Fibroblast of villous mesenchyme (primary cell): ENCODE measurements around the gene VMAC. TPM values are rescaled to one million over a fixed set of nuclear protein-coding genes. Genes with fewer than 3 reads are reported as not detected.

ENCODE experiments used
- DNase-seq: peaks from one replicate; pipeline ENCODE4 v3.0.0-alpha.2; 2010; ENCODE audit warnings: low read depth
- H3K4me3 ChIP-seq: 2 replicates; pipeline ENCODE4 v1.5.1; 2011; ENCODE audit warnings: low read depth, mild to moderate bottlenecking, low read length
- total RNA-seq: library from RNA; depleted of rRNA; stranded (reverse); fragments of >200 nt; gene quantifications from 2 replicates; pipeline ENCODE4 v1.2.3, GENCODE V29; 2012
- TF ChIP-seq, protein P1 (sequence below): IDR thresholded peaks from 2 replicates; pipeline ENCODE4 v1.5.1; 2012; ENCODE audit warnings: low read depth, mild to moderate bottlenecking, low read length; ENCODE audit not compliant: insufficient read depth

VMAC gene
- total RNA-seq, 1 donor = 5.2 TPM

DNA sequence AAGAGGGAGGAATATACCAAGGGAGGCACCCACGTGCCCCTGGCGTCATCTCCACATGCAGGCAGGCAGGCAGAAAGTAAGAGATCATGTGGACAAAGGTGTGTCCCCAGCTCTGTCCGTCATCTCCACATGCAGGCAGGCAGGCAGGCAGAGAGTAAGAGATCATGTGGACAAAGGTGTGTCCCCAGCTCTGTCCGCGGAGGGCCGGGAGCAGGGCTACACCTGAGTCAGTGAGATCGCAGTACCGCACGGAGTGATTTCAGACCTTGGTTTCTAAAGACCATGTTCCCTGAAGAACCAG, 31.6 kb downstream of the VMAC start:
- H3K4me3 ChIP-seq = no peak overlapping the region
- TF ChIP-seq, protein P1, sequence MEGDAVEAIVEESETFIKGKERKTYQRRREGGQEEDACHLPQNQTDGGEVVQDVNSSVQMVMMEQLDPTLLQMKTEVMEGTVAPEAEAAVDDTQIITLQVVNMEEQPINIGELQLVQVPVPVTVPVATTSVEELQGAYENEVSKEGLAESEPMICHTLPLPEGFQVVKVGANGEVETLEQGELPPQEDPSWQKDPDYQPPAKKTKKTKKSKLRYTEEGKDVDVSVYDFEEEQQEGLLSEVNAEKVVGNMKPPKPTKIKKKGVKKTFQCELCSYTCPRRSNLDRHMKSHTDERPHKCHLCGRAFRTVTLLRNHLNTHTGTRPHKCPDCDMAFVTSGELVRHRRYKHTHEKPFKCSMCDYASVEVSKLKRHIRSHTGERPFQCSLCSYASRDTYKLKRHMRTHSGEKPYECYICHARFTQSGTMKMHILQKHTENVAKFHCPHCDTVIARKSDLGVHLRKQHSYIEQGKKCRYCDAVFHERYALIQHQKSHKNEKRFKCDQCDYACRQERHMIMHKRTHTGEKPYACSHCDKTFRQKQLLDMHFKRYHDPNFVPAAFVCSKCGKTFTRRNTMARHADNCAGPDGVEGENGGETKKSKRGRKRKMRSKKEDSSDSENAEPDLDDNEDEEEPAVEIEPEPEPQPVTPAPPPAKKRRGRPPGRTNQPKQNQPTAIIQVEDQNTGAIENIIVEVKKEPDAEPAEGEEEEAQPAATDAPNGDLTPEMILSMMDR = no peak
- DNase-seq = no peak

DNA sequence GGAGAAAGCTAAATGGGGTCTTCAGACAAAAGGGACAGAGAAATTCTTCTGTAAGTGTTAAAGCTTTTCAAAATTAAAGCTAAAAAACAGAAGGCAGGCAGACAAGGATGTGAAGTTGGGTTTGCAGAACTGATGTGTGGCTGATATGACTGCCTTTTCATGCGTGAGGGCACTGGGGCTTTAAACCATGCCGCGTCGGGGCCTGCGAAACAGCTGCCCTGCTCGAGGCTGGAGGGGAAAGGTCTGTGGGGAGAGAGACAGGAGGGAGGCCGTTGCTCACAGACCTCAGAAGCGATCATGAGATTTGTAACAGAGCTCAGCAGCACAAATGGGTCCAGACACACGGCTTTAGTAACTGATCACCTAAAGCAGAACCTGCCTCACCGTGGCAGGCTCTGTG, 32.9 kb downstream of the VMAC start:
- TF ChIP-seq, protein P1 = no peak
- no peak for DNase-seq
- H3K4me3 ChIP-seq = no peak overlapping the region

DNA sequence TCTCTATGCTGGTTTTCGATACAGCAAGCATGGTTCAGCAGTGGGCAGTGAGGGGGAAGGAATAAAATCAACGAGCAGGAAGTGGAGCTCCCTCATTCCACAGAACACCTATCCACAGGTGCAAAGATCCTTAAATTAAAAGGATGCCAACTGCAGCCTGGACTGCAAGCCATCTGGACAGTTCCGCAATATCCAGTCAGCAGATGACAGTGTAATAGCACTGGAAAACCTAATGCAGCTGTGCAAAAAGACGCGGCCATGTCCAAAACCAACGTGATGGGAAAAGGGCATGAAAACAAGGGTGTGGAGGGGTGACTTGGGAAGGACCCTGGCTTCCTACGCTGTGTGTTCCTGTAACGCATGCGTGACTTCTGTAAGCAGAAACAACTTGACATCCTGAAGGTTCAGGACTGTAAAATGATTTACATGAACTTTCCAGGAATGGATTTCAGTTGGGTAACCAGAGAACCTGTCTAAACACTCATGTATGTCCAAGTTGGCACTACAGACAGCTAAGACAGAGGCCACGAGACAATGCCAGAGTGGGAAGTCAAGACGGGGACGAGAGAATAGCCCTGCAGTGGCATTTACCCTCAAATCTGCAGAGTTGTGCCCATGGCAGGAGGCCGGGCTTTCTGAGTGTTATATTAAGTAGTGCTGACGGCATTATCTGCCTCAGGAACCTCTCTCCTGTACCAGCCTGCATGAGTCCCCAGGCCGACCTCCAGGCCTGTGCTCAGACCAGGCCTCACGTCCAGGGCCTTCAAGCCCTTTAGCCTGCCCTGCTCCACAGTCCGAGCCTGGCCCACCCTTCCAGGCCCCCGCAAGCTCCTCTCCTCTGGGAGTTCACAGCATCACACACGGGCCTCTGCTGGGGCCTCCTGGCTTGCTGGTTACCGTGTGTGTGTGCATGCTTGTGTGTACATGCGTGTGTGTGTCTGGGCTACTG, 35.9 kb downstream of the VMAC start:
- DNase-seq = no peak
- no peak overlapping the region for H3K4me3 ChIP-seq
- TF ChIP-seq, protein P1 = no peak

DNA sequence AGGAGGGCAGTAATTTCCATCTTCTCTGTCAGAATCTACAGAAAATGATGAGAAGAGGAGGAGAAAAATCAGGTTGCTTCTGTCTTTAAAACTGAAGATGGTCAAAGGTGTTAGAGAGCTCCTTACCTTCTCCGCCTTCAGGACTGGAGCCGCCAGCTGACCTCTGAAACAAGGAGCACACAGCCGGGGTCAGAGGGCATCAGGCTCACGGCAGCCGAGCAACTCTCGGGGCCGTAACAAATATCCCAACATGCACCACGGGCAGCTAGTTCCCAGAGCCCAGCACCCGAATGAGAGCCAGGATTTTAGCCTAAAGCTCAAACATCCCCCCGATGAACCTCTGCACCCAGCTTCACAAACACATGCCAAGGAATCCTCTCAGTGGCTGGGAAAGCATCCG, 37.0 kb downstream of the VMAC start:
- DNase-seq = no peak
- no peak overlapping the region for H3K4me3 ChIP-seq
- TF ChIP-seq, protein P1 = no peak

DNA sequence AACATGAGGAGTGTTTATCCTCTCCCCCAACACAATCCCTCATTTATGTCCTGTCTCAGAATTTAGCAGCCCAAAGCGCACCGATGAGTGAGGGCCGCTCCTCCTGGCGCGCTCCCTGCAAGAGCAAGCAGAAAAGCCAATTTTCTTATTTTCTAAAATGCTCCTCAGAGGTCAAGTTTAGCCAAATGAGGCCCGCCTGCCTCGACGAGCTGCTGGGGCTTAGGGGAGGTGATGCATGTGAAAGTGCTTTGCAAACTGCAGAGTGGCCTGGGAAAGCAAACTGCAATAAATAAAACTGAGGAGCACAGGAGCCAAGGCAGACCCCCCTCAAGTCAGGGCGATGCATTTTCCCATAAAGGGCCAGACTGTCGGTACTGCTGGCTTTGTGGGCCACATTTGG, 38.4 kb downstream of the VMAC start:
- TF ChIP-seq, protein P1 = no peak
- H3K4me3 ChIP-seq = no peak overlapping the region
- no peak for DNase-seq

DNA sequence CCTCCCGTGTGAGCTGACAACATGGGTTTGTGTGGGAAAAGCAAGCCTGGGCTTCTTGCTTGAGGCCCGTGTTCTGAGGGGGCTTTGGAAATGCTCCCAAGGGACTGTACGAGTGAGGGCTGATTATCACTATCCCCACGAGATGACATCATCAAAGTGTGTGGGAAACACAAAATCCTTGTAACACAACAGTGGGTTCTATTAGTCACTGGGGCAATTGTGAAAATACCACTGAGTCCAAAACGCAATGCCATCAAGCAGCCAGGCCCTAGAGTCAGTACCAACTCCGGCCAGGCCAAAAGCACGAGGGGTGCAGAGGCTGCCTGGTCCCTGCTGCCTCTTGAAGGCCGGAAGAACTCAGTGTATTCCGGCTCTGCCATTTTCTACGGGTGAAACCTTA, 39.0 kb downstream of the VMAC start:
- TF ChIP-seq, protein P1 = no peak
- DNase-seq = peak; percentile 92
- H3K4me3 ChIP-seq = no peak overlapping the region

DNA sequence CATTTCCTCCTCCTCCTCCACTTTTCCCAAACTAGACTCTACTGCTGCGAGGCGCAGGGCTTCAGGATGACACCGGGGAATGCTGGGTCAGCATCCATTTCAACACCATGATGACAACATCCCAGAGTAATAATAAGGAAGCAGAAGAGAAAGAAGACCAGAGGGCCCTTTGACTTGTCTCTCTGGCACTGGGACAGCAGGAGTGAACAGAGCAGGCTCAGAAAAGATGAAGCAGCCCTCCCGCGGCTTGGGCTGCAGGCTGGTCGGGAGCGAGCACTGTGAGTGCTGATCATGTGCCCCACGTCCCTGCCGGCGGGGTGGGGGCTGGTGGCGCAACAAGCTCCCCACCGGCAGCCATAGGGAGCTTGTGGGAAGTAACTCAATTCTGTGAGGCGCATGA, 42.8 kb downstream of the VMAC start:
- H3K4me3 ChIP-seq = no peak overlapping the region
- TF ChIP-seq, protein P1 = no peak
- DNase-seq = peak; percentile 94
